GM12878 (cell line): ENCODE measurements around the gene CTPS1. TPM values are rescaled to one million over a fixed set of nuclear protein-coding genes. Genes with fewer than 3 reads are reported as not detected.

ENCODE experiments used
- ATAC-seq: fragments of 200-7000 bp; cut with Tn5 transposase; 3 replicates; pipeline ENCODE4 v1.9.1; 2020; ENCODE audit warnings: mild to moderate bottlenecking, moderate library complexity
- BruUV-seq: library from RNA; stranded (reverse); fragments of 400-500 nt; replicated peaks from 2 replicates; lab custom pipeline; 2021; lab: Mats Ljungman, UMichigan
- CTCF ChIA-PET: fragments of 300-600 bp; sonication (Branson Sonifier 250); formaldehyde crosslinking; extraction: SDS; loops from one replicate; lab custom pipeline; 2021; ENCODE audit warnings: inconsistent platforms; lab: Yijun Ruan, JAX
- POLR2A ChIA-PET: fragments of 350-600 bp; formaldehyde crosslinking; extraction: SDS; loops from one replicate; lab custom pipeline; 2021; ENCODE audit warnings: inconsistent platforms; lab: Charles Lee
- RAD21 ChIA-PET: fragments of 300-600 bp; sonication (Branson Sonifier 250); formaldehyde crosslinking; loops from one replicate; lab custom pipeline; 2023; ENCODE audit warnings: antibody characterized with exemption; ENCODE audit not compliant: unreplicated experiment; lab: Charles Lee
- SMC1A ChIA-PET: fragments of 300-600 bp; sonication (Branson Sonifier 250); formaldehyde crosslinking; loops from one replicate; lab custom pipeline; 2023; ENCODE audit not compliant: unreplicated experiment, uncharacterized antibody; lab: Charles Lee
- DNase-seq: peaks from one replicate; pipeline ENCODE4 v3.0.0-alpha.2; 2011; ENCODE audit warnings: low read depth, low spot score
- FAIRE-seq: peaks from 3 replicates; lab custom pipeline; 2011; peaks lifted over from hg19 to GRCh38; lab: Jason Lieb, UNC
- H2AFZ ChIP-seq: 2 replicates; pipeline ENCODE4 v1.6.0; 2011; ENCODE audit warnings: low read depth, low read length, control low read depth; ENCODE audit not compliant: control insufficient read depth
- H3K27ac ChIP-seq: 2 replicates; pipeline ENCODE4 v1.5.1; 2011; ENCODE audit warnings: control low read depth; ENCODE audit not compliant: control insufficient read depth, insufficient read depth
- H3K27me3 ChIP-seq, 2 experiments: replicated peaks in 1 of 2; 2 replicates each; pipeline versions ENCODE4 v1.6.0 to v1.6.1; 2011; ENCODE audit warnings: low read length in 1 of 2; ENCODE audit not compliant: control insufficient read depth in 2 of 2, insufficient read depth in 2 of 2
- H3K36me3 ChIP-seq, 2 experiments: 2 replicates each; pipeline ENCODE4 v1.5.1; 2011; ENCODE audit warnings: low read length in 1 of 2; ENCODE audit not compliant: control insufficient read depth in 2 of 2, insufficient read depth in 2 of 2
- H3K4me1 ChIP-seq: 2 replicates; pipeline ENCODE4 v1.6.1; 2011; ENCODE audit warnings: mild to moderate bottlenecking, low read length, moderate library complexity, mixed read lengths; ENCODE audit not compliant: control insufficient read depth, insufficient read depth
- H3K4me2 ChIP-seq: 2 replicates; pipeline ENCODE4 v1.6.0; 2011; ENCODE audit warnings: control low read depth; ENCODE audit not compliant: control insufficient read depth, insufficient read depth
- H3K4me3 ChIP-seq: fragments of 200-600 bp; sonication (generic); 2 replicates; pipeline ENCODE4 v1.5.1; 2016
- H3K79me2 ChIP-seq: 2 replicates; pipeline ENCODE4 v1.6.0; 2011; ENCODE audit warnings: low read length; ENCODE audit not compliant: control insufficient read depth, insufficient read depth
- H3K9ac ChIP-seq: 2 replicates; pipeline ENCODE4 v1.8.0; 2011; ENCODE audit warnings: low read length, control low read depth, mixed read lengths; ENCODE audit not compliant: control insufficient read depth, insufficient read depth
- H3K9me3 ChIP-seq: replicated peaks from 3 replicates; pipeline ENCODE4 v1.5.1; 2011; ENCODE audit warnings: mild to moderate bottlenecking, low read length; ENCODE audit not compliant: control insufficient read depth, insufficient read depth
- H4K20me1 ChIP-seq: 2 replicates; pipeline ENCODE4 v1.6.0; 2011; ENCODE audit not compliant: control insufficient read depth, insufficient read depth
- ATF7 ChIP-seq: fragments of 450-650 bp; IDR thresholded peaks from 2 replicates; pipeline ENCODE4 v1.6.1; 2016; ENCODE audit warnings: low read depth, mild to moderate bottlenecking
- ESRRA ChIP-seq: IDR thresholded peaks from 2 replicates; pipeline ENCODE4 v1.6.1; 2012; ENCODE audit warnings: mild to moderate bottlenecking, low read length, improper control_type of control experiment
- FOXK2 ChIP-seq: fragments of 450-650 bp; IDR thresholded peaks from 2 replicates; pipeline ENCODE4 v1.6.1; 2017; ENCODE audit warnings: mild to moderate bottlenecking, moderate library complexity
- GATAD2B ChIP-seq: fragments of 450-650 bp; conservative IDR thresholded peaks from 2 replicates; pipeline ENCODE4 v1.6.1; 2017; ENCODE audit warnings: low read depth, mild to moderate bottlenecking, moderate library complexity
- HCFC1 ChIP-seq: fragments of 150-350 bp; IDR thresholded peaks from 2 replicates; pipeline ENCODE4 v1.6.1; 2014; ENCODE audit warnings: low read length
- NFIC ChIP-seq: IDR thresholded peaks from 2 replicates; pipeline ENCODE4 v1.6.1; 2012; ENCODE audit warnings: low read depth, mild to moderate bottlenecking, inconsistent platforms, low read length, moderate library complexity
- NRF1 ChIP-seq: conservative IDR thresholded peaks from 2 replicates; pipeline ENCODE4 v1.6.1; 2011; ENCODE audit warnings: mild to moderate bottlenecking, low read depth, low read length, improper control_type of control experiment
- POU2F2 ChIP-seq: IDR thresholded peaks from 3 replicates; pipeline ENCODE4 v1.6.1; 2011; ENCODE audit warnings: low read depth, mild to moderate bottlenecking, low read length, borderline replicate concordance
- SP1 ChIP-seq: IDR thresholded peaks from one replicate; pipeline ENCODE4 v1.6.1; 2011; ENCODE audit warnings: low read depth, low read length
- SREBF2 ChIP-seq: IDR thresholded peaks from 2 replicates; pipeline ENCODE4 v1.6.1; 2012; ENCODE audit warnings: mild to moderate bottlenecking, low read length
- TCF3 ChIP-seq: IDR thresholded peaks from 2 replicates; pipeline ENCODE4 v1.6.1; 2012; ENCODE audit warnings: low read depth, mild to moderate bottlenecking, low read length, borderline replicate concordance; ENCODE audit not compliant: insufficient read depth
- WRNIP1 ChIP-seq: IDR thresholded peaks from 2 replicates; pipeline ENCODE4 v1.6.1; 2011; ENCODE audit warnings: low read depth, low read length, improper control_type of control experiment, borderline replicate concordance
- ZNF592 ChIP-seq: fragments of 450-650 bp; IDR thresholded peaks from 2 replicates; pipeline ENCODE4 v1.6.1; 2017; ENCODE audit warnings: mild to moderate bottlenecking, moderate library complexity
- WGBS: methylation state at CpG from one replicate; pipeline ENCODE4 v1.1.6; 2016; ENCODE audit warnings: low lambda C conversion rate; ENCODE audit not compliant: insufficient replicate concordance, insufficient coverage; ENCODE audit errors: missing lambda C conversion rate; 5-methylcytosine and 5-hydroxymethylcytosine counted together
- in situ Hi-C: fragments of 300-500 bp; cut with MboI; formaldehyde crosslinking; loops from 9 replicates; pipeline ENCODE4 v1.14.3; 2018; ENCODE audit warnings: mixed read lengths
- intact Hi-C: fragments of 100-400 bp; cut with micrococcal nuclease; formaldehyde crosslinking; loops from one replicate; pipeline ENCODE4 v1.14.2; 2022; ENCODE audit not compliant: unreplicated experiment
- polyA plus RNA-seq, 11 experiments: library from polyadenylated mRNA; depleted of rRNA in 4 of 11; unstranded in 6 of 11; stranded (reverse) in 5 of 11; fragments of >200 nt; fragmentation: Nextera tagmentation in 4 of 11; fragmentation: Illumina TruSeq in 1 of 11; extraction: Ambion mirVana in 4 of 11; extraction: Trizol in 1 of 11; gene quantifications; 1 replicate in 1 of 11; 2 replicates in 10 of 11; pipeline versions ENCODE4 v1.2.1 to v1.2.3, GENCODE V29; 2011 to 2016; ENCODE audit warnings: inconsistent platforms in 2 of 11, missing spikeins in 2 of 11, low read depth in 1 of 11
- total RNA-seq, 4 experiments: library from RNA; depleted of rRNA in 3 of 4; stranded (reverse); fragments of >200 nt in 3 of 4; fragmentation: Illumina TruSeq in 1 of 4; extraction: Trizol in 1 of 4; gene quantifications; 2 replicates each; pipeline versions ENCODE4 v1.2.1 to v1.2.3, GENCODE V29; 2013 to 2021

CTPS1 gene
- total and polyA plus RNA-seq, 10 of the 15 experiments (the other 5 are each of a cell fraction or from before 2014, with no cell fraction given) = 27.5 to 106 (median 62.8) TPM

GRCh38 chr1:41006942-41007865 is 27.7 kb downstream of the CTPS1 start:
- 91% methylated on average over 19 of the region's 19 CpGs for WGBS
- BruUV-seq = no TSS peak
- H3K4me2 ChIP-seq = no peak overlapping the region

GRCh38 chr1:41009466-41009865 is 30.0 kb downstream of the CTPS1 start:
- BruUV-seq = no TSS peak
- SMC1A ChIA-PET = no interaction called here
- Histone ChIP-seq H3K4me3 (no peak overlapping the region), H3K4me2 (no peak overlapping the region), H3K27ac (no peak overlapping the region), H4K20me1 (no peaks in the 10 kb centered on the region), H3K9me3 (no peaks in the 10 kb centered on the region), H2AFZ (no peak overlapping the region), H3K4me1 (no peaks in the 10 kb centered on the region), H3K79me2 (no peaks in the 10 kb centered on the region), H3K9ac (no peak overlapping the region), H3K27me3 (no peaks in the 10 kb centered on the region), H3K36me3 (peaks cover 37% of the 10 kb centered on the region in 2 experiments)
- in situ Hi-C loops (no loop called here), intact Hi-C loops (no loop called here)
- POLR2A ChIA-PET = no interaction called here
- 65% methylated on average over 8 of the region's 8 CpGs for WGBS
- ATAC-seq (no peak), FAIRE-seq (no peak), DNase-seq (no peak)
- RAD21 ChIA-PET = no interaction called here
- CTCF ChIA-PET = no interaction called here
- TF ChIP-seq ESRRA (no peak), GATAD2B (no peak), ZNF592 (no peak), POU2F2 (no peak), FOXK2 (no peak), WRNIP1 (no peak), HCFC1 (no peak), SP1 (no peak), SREBF2 (no peak), NRF1 (no peak), NFIC (no peak), ATF7 (no peak)

More at GRCh38 chr1:41006942-41007865, 27.7 kb downstream of the CTPS1 start:
- RAD21 ChIA-PET = no interaction called here
- Histone ChIP-seq H3K27ac (no peak overlapping the region), H3K4me1 (peaks cover 9% of the 10 kb centered on the region), H3K27me3 (no peaks in the 10 kb centered on the region), H3K36me3 (peaks cover 32 to 42% of the 10 kb centered on the region in 2 experiments), H4K20me1 (no peaks in the 10 kb centered on the region), H3K4me3 (no peak overlapping the region), H3K9me3 (no peaks in the 10 kb centered on the region), H3K9ac (no peak overlapping the region), H2AFZ (no peak overlapping the region), H3K79me2 (no peaks in the 10 kb centered on the region)
- FAIRE-seq (no peak), DNase-seq (no peak), ATAC-seq (no peak)
- POLR2A ChIA-PET = no interaction called here
- in situ Hi-C loops = no loop called here
- intact Hi-C loops = no loop called here
- SMC1A ChIA-PET = interaction anchor here (1.1 kb wide), 1 partner anchor 12 kb away, joined by 3 read pairs; no protein-coding TSS in a partner anchor
- CTCF ChIA-PET = no interaction called here
- TF ChIP-seq TCF3 = no peak
